GM19467 (cell line): ENCODE results near the gene ANTXRL.
"Not testable (repeated sequence)": the region's sequence is repeated elsewhere in the genome, so short reads cannot be mapped to it uniquely, and the experiment has no call there.

Experiments
- ATAC-seq: cut with Tn5 transposase; IDR thresholded peaks from one replicate; pipeline ENCODE4 v1.9.1; 2021; ENCODE audit warnings: mild to moderate bottlenecking, moderate library complexity; ENCODE audit not compliant: unreplicated experiment

ANTXRL gene

DNA sequence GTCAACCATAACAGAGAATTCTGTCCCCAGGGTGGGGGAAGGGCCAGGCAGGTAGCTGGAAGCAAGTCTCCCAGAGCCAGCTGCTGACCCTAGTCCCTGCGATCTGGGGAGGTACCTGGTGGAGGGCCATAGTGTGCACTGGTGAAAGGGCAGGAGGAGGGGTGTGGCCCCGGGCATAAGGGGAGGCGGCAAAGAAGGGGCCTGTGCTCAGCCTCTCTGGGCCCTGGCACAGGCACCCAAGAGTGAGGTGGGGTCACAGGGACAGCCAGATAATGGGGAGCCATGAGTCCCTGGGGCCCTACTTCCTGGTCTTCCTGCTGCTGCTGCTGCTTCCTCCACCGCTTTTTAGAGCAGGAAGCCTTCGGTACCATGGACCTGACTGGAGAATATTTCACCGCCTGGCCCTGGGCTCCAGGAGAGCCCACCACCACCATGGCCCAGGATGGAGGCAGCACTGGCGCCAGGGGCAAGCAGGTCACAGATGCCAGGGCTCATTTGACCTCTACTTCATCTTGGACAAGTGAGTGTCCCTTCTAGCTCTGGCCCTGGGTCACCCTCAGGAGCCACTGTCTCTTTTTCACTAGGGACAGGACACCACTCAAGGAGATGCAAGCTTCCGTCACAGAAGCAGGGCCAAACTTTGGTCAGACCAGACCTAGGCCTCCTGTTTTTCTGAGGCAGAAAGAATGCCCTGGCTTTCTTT lies at the start of gene ANTXRL:
ANTXRL (plus strand) TSS at position 7 of the 703 bp plus-strand sequence; CDS start at position 273, 266 bp downstream.
- ATAC-seq = no peak

DNA sequence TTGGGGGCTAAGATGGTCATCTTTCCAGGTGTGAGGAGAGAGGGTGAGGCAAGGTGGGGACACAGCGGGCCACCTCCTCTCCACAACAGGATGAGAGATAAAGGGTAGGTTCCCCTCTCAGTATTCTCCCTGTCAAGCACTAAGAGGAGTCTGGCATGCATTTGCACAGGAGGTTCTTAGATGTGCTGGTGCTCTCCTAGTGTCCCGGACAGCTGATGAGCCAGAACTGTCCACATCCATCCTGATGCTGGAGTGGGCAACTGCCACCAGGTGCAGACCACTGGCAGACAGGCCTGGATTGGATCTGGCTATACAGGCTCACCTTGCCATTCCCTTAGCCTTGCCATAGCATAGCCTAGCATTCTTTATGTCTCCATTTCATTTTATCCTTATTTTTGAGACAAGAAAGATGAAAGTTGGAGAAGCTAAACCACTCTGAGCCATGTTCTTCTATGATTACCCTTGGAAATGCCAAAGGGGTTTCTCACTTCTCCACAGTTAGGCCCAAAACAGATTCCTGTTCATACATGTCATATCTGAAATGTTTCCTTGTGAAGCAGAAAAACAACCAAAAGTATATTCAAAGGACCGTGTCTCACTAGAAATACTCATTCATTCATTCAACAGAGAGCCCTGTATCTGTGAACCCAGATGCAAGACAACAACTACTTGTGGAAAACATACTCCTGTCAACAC lies 48.8 kb upstream of the ANTXRL start:
- ATAC-seq = no peak

DNA sequence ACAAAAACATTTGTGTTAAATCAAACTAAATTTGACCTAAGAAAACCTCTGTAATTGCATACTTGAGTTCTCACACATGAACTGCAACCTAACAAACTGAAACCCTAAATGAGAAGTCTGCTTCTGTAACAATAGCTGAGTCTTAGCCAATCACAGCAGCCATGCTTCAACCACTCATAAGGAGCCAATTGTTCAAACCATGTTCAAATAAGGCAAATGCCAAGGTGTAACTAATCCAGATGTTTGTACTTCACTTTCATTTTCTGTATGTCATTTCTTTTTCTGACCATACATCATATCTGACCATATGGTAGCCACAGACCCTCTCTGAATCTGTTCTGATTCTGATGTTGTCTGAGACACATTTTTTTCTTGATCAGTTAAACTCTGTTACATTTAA lies 47.5 kb upstream of the ANTXRL start:
- no peak for ATAC-seq

DNA sequence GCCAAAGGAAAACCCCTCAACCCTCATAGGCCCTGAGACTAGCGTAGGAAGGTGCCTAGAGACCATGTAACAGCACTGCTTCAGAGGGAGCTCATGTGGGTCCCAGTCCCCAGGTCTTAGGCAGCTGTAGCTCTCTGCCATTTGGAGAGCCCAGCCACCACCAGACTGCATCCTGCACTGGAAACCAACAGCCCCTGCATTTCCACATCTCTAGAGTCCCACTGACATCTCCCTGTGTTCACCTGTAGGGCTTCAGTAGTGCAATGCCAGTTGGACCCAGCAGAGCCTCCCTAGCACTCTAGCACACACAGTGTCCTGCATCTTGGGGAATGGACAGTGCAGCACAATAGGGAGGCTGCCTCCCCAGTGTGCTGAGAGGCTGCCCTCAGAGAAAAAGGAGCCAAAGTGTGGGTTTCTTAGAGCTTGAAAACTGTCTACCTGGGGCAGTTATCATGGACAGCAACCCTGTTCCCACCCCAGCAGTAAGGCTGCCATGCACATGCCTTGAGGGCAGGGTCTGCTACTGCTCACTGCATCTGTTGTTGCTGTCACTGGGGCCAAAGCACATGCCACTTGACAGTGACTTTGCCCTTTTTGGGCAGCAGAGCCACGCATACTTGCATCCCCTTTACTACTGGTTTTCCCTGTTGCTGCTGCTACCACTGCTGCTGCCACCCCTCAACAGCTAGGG lies 46.7 kb upstream of the ANTXRL start:
- ATAC-seq = no peak

DNA sequence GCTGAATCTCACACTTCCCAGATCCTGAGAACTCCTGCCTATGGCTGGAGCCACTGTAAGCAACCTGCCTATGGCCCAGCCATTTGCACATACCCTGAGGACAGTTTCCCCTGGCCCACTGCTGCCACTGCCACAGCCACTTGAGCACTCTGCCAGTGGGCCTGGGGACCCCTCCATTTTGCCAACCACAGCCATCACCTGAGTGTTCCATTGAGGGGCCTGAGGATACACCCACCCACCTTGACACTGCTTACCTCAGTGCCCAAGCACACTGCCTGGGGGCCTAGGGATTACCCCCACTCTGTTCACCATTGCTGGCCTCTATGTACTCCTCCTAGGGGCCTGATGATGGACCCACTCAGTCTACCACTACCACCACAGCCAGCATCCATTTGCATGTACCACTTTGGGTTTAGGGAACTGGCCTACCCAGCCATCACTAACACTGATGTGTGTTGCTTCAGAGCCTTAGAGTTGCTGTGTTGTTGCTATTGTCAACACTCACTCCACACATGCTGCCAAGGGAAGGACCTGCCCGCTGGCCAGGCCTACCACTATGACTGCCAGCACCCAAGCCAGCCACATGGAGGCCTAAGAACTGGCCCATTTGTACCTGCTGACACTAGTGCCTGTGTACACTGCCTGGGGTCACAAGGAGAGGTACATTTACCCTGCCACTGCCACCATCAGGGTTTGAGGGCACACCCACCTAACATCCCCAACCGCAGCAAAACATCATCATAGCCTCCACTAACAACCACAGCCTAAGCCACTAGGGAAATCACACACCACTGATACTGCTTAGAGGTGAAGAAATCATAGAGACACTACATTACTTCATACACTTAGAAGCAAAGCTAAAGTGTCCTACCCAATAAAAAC lies 45.9 kb upstream of the ANTXRL start:
- ATAC-seq = no peak

DNA sequence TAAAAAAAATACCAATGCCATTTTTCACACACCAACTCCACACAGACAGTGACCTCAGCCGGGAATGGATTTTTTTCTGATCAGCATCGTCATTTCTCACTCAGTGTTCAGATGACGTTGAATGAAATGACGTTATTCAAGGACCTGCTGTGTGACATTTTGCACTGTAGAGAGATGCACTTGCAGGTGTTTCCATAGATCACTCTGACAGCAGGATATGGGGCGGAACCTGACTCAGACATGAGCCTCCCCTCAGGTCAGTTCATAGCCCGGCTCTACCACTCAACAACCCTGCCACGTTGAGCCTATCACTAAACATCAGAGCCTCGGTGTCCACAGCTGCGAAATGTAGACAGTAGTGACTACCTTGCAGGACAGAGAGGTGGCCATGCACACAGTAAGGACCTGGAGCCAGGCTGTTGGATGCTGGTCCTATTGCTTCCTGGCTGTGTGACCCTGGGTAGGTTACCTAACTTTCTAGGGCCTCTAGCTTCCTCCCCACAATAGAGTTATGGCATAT lies 41.4 kb upstream of the ANTXRL start:
- ATAC-seq = no peak

DNA sequence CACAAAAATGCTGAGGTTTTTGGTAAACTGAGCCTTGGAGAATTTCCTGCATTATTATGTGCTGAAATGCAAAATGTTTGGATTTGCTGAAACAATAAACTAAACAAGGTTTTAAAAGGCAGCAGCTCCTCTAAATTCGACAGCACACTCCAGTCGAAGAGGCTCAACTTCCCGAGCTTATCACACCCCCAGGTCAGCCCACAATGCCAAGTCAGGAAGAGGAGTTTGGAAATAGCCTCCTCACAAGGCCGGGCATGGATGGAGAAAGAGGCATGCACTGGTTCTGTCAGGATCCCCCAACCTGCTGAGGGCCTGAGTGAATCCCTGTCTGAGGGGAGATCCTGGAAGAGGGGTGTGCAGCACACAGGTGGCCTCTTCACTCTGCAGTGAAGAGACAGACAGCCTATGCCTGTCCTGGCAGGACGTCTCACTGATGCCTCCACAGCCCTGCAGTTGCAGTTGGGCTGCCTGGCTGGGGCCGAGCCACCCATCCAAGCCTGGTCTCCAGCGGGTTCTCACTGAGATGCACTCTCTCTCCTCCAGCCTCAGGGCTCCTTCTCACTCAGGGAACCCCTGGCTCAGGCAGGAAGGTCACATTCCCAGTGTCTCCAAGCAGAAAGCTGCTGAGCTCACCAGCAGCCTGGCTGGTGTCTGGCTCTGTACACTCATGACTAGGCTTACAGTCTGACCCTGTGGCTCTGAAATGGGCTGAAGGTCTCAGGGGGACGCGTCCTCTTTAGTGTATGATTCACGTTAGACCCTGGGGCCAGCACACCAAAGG lies 40.2 kb upstream of the ANTXRL start:
- ATAC-seq = not testable (repeated sequence)

DNA sequence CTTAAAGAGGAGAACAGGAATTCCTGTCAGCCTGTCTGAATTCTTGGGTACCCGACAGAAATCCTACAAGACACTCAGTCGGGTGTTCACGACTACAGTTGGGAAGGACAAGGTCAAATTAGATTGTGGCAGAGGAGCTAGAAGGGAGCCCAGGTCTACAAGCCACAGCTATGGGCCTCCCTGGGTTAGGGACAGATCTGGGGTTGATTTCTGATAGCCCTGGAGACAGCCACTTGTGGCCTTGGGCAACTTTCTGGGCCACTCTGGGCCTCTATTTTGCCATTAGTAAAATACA lies 39.7 kb upstream of the ANTXRL start:
- no peak for ATAC-seq

DNA sequence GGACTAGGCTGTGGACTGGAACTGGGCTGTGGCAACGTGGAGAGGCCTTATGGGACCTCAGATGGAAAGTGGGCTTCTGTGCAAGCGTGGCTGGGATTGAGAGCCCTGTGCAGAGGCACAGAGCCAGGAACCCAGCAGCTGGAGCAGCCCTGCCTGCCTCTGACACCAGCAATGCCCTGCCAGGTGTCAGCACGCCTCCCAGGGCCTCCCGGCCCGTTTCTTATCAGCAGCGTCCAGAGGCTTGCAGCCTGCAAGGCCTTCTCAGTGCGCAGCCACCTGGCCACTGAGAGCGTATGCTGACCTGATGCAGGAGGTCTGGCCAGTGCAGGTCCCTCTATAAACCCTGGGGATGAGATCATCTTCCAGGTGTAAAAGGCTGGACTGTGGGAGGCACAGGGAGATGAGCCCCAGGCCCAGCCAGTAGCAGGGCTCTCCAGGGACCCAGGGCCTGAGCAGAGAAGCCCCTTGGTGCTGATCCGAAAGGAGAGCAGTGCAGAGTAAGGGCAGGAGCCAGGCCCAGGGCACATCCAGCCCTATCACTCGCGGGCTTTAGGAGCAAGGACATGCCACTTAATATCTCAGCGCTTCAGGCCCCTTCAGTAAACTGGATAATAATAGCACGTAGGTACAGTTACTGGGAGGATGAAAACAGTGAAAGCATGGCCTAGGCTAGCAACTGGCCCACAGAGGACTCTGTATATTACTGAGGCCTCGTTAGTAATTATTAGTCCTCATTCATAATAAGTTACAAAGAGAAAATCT lies 38.8 kb upstream of the ANTXRL start:
- ATAC-seq = no peak

DNA sequence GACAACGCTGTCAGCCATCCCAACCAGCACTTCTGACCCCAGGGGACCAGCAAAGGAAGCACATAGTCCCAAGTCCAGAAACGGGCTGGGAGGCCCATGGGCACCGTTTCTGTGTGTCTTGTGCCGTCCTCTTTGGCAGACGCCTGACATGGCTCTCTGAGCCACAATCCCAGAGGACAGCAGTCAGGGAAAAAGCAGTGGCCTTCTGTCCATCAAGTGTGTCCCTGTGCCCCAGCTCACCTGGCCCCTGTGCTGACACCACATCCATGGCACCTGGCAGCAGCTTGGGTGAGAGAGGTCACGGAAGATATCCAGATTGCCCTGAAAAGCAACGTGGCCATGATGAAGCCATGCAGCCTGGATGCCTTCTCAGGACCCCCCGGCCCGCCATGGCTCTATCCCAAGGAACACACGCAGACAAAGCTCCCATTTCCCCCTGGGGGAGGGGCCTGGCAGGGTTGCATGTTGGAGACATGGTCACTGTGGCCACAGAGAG lies 38.1 kb upstream of the ANTXRL start:
- ATAC-seq = no peak

DNA sequence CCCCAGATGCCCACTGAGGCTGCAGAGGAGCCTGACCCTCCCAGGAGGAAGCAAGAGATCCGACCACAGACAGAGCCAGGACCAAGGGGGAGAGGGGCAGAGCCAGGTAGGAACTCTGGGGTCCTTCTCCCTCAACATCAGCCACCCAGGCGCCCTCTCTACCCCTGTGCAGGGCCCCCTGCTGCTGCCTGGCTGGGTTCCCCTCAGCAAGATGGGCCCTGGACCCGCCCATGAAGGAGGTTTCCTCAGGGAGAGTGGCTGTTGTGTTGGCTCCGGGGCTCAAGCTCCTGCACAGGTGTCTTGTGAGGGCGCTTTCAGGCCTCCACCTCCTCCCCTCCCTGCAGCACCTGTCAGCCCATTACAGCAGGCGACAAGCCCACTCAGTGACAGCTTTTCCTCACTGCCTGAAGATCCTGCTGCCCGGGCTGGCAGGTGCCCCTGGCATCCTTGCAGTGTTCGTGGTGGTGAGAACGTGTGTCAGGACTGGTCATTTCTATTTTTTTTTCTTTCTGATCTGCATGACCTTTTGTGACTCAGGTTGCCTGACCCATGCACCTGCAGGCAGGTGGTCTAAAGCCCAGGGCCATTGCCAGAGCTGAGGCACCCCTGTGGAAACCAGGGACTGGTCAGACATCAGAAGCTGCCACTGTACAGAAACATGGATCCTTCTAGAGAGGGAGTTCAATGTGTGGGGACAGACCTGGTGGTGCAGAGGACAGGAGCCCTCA lies 37.0 kb upstream of the ANTXRL start:
- ATAC-seq = not testable (repeated sequence)

DNA sequence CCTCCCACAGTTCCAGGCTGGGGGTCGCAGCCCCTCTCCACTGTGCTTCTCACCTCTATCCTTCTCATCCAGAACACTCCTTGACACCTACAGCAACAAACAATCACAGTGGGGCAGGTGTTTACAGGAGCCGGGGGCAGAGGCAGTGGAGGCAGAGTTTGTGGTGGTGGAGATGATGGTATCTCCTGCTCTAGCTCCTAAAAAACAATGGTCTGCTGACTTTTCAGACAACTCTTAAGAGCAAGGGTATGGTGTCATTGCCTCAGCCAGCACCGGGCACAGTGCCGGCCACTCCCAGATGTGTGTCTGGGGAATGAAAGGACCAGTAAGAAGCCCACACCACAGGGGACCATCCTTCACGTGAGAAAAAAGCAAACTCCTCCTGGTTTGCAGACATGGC lies 36.3 kb upstream of the ANTXRL start:
- no peak for ATAC-seq

DNA sequence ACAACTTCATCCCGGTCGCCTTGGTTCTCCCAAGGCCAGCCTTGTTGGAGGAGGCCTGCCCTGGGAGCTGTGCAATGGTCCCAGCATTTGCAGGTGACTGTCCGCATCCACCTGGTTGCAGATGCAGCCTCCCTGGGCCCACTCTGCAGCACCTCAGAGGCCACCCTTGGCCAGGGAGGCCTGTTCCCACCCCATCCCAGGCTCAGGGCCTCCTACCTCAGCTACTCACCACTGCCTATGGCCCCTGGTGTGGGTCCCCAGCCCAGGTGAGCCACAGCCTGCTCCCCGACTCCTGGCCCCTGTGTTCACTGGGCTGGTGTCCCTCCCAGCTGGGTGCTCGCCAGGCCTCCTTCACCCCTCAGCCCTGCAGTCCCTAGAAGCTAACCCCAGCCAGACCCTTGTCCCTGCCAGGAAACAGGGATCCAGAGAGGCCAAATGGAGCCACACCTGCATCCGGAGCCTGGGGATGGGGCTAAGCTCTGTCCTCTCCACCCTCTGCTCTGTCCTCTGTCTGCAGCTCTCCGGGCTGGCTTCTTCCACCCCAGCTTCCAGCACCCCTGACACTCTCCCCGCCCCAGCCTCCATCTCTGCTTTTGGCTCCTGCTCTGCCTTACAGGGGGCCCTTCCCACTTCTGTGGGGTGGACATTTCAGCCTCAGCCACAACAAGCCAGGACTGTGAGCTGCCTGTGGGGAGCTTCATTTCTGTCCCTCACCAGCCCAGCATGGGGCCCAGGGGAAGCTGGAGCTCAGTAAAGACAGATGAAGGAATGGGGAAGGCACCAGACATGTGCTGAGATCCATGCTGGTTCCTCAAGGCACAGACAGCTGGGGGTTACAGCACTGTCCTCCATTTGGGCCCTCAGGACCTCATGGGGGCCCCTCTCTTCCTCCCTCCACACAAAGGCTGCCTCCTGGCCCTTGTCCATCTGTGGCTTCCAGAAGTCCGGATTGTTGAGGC lies 35.6 kb upstream of the ANTXRL start:
- no peak for ATAC-seq

DNA sequence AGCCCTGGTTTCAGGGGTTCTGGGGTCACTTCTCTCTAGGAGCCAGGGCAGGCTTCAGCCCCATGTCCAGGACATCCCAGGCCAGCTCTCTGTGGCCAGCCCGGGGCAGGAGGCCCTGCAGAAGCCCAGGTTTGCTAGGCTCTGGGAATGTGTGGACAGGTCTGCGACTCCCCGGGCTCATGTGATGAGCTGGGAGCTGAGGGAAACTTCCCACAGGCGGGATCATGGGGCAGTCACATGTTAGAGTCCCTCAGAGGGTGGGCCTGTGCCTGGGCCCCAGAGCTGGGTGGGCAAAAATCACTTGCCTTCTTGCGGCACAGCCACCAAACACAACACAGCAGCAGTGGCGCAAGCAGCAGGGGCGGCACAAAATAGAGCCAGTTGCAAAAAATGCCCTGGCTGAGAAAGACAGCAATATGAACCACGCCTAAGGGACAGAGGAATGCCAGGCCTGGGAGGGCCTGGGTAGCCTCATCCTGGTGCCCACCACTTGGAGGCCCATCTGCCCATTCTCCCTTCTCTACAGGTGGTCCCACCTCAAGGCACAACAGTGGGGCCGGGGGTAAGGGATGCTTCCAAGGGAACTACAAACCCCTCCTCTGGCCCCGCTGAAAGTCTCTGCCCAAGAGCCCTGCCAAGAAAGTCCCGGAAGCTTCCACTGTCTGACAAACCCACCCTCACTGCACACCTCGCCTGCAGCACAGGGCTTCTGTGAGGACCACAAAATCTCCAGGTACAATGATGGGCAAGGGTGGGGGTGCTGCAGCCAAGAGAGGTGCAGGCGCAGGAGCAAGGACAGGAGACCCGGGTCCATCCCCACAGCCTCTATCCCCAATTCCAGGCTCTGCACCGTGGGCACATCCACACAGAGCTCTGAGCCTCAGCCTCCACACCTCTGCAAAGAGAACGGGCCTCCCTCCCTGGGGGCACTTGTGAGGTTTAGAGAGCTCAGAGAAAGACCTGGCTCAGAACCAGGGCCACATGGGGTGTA lies 34.6 kb upstream of the ANTXRL start:
- ATAC-seq = no peak

DNA sequence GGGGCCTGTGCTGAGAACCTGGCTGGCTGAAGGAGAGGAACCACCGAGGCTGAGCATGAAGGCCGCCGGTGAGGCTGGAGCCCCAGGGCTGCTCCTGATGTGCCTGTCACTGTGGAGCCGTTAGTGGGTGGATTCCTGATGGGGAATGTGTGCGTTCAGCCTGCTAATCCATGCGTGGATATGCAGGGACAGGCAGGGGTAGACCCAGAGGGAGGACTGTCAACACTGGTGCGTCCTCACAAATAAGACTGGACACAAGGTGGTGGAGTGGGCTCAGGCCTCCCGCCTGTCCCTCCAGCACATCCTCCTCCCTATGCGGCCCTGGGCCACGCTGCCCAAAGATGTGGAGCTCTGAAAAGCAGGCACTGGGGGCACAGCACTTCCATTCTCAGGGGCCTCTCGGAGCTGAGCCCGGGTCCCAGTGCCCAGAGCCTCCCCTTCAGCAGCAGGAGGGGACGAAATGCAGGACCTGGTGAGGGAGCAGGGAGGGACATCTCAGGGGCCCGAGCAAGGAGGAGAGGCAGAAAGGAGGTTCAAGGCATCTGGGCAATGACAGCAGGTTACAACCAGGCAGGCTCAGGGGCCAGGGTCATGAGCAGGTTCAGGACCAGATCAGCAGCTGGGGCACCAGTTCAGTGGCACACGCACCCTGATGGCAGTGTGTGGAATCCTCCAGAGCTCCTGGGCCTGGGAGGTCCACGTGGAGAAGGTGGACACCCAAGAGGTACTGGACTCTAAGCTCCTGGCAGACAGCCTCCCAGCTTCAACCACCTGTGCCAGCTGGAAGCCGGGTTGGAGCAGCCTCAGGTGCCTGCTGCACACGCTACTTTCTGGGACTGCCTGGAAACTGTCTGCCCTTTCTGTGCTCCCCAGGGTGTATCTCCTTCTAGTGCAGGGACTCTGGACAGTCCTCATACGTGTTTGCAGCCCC lies 33.5 kb upstream of the ANTXRL start:
- no peak for ATAC-seq
